Bronchial epithelial cell (primary cell): Measurements from ENCODE around the gene GLYR1. TPM values are rescaled to one million over a fixed set of nuclear protein-coding genes. Genes with fewer than 3 reads are reported as not detected.

ENCODE experiments used
- DNase-seq: peaks from one replicate; pipeline ENCODE4 v3.0.0-alpha.2; 2010; ENCODE audit warnings: low read depth
- FAIRE-seq: peaks from 2 replicates; lab custom pipeline; 2011; peaks lifted over from hg19 to GRCh38; lab: Jason Lieb, UNC
- H3K27me3 ChIP-seq: 2 replicates; pipeline ENCODE4 v1.5.1; 2011; ENCODE audit warnings: low read length; ENCODE audit not compliant: control insufficient read depth, insufficient read depth
- H3K36me3 ChIP-seq: 2 replicates; pipeline ENCODE4 v1.5.1; 2011; ENCODE audit warnings: low read length; ENCODE audit not compliant: control insufficient read depth, insufficient read depth
- H3K4me3 ChIP-seq: 2 replicates; pipeline ENCODE4 v1.5.1; 2011; ENCODE audit warnings: mild to moderate bottlenecking, low read depth, low read length, control low read depth
- CTCF ChIP-seq: IDR thresholded peaks from 2 replicates; pipeline ENCODE4 v1.5.1; 2011; ENCODE audit warnings: mild to moderate bottlenecking, moderate library complexity, low read length, control low read depth, inconsistent platforms; ENCODE audit not compliant: insufficient read depth, severe bottlenecking
- total RNA-seq: library from RNA; depleted of rRNA; stranded (reverse); fragments of >200 nt; gene quantifications from 2 replicates; pipeline ENCODE4 v1.2.1, GENCODE V29; 2014

The GLYR1 gene
- total RNA-seq, 1 donor from 2014 or later: 31.1 TPM

GRCh38 chr16:4803401-4803844 is 43.7 kb downstream of the GLYR1 start:
- TF ChIP-seq CTCF: no peak
- DNase-seq (no peak), FAIRE-seq (no peak)
- H3K36me3 ChIP-seq: peaks cover 6% of the 10 kb centered on the region
- H3K27me3 ChIP-seq: no peaks in the 10 kb centered on the region
- peak overlapping the region; percentile 69 for H3K4me3 ChIP-seq

GRCh38 chr16:4802659-4803287 is 44.3 kb downstream of the GLYR1 start:
- Histone ChIP-seq H3K27me3 (no peaks in the 10 kb centered on the region), H3K4me3 (peak overlapping the region; percentile 69), H3K36me3 (peaks cover 8% of the 10 kb centered on the region)
- TF ChIP-seq CTCF: no peak
- FAIRE-seq: no peak
- DNase-seq: peak; percentile 80

- Histone ChIP-seq H3K4me3 (peak within 1 kb of the TSS; percentile 69), H3K27me3 (no peaks in the 10 kb centered on the region), H3K36me3 (peaks cover 9% of the 10 kb centered on the region)
- DNase-seq (peak; percentile 81), FAIRE-seq (no peak)
- no peak for TF ChIP-seq CTCF
Measured at GRCh38 chr16:4801962-4802658, 45.0 kb downstream of the GLYR1 start, which contains the start of gene ROGDI. ROGDI (minus strand) TSS chr16:4802633; CDS start chr16:4802571, 62 bp downstream.

GRCh38 chr16:4801051-4801961 is 45.8 kb downstream of the GLYR1 start:
- Histone ChIP-seq H3K27me3 (no peaks in the 10 kb centered on the region), H3K36me3 (peaks cover 11% of the 10 kb centered on the region), H3K4me3 (peak overlapping the region; percentile 69)
- TF ChIP-seq CTCF: no peak
- DNase-seq (no peak), FAIRE-seq (no peak)

GRCh38 chr16:4800290-4801041 is 46.6 kb downstream of the GLYR1 start:
- H3K36me3 ChIP-seq: peaks cover 14% of the 10 kb centered on the region
- TF ChIP-seq CTCF: no peak
- FAIRE-seq (no peak), DNase-seq (peak; percentile 46)
- no peak overlapping the region for H3K4me3 ChIP-seq
- H3K27me3 ChIP-seq: no peaks in the 10 kb centered on the region
